SK-N-SH treated with all-trans-retinoic acid at 6 μM for 48 hours (cell line): ENCODE results near the gene KLF5.

ENCODE experiments used
- PATZ1 ChIP-seq: fragments of 250-450 bp; sonication (Bioruptor Pico); IDR thresholded peaks from 2 replicates; pipeline ENCODE4 v1.8.0; 2020; ENCODE audit warnings: mild to moderate bottlenecking, moderate library complexity, borderline replicate concordance
- POU6F1 ChIP-seq: fragments of 250-450 bp; sonication (Bioruptor Pico); IDR thresholded peaks from 2 replicates; pipeline ENCODE4 v1.8.0; 2021; ENCODE audit warnings: low read depth, mild to moderate bottlenecking, moderate library complexity, borderline replicate concordance
- TCF4 ChIP-seq: fragments of 250-450 bp; sonication (Bioruptor Pico); IDR thresholded peaks from 2 replicates; pipeline ENCODE4 v1.8.0; 2021; ENCODE audit warnings: mild to moderate bottlenecking, moderate library complexity, borderline replicate concordance

GRCh38 chr13:73088332-73088935 is 29.6 kb downstream of the KLF5 start:
- TF ChIP-seq TCF4 (no peak), POU6F1 (CRISPR knock-in tag) (no peak), PATZ1 (CRISPR knock-in tag) (no peak)
